GM23338 (cell line): ENCODE measurements around the gene GPR83. TPM values are rescaled to one million over a fixed set of nuclear protein-coding genes. Genes with fewer than 3 reads are reported as not detected.
A peak's percentile ranks its signal among the peaks of the same experiment; 100 is the strongest.

Source experiments
- ATAC-seq: fragments of 200-7000 bp; cut with Tn5 transposase; 3 replicates; pipeline ENCODE4 v1.9.1; 2020
- DNase-seq: peaks from one replicate; pipeline ENCODE4 v3.0.0-alpha.2; 2015; ENCODE audit warnings: low spot score
- H2AFZ ChIP-seq: fragments of 200-600 bp; sonication (generic); 2 replicates; pipeline ENCODE4 v1.8.0; 2016; ENCODE audit warnings: antibody characterized with exemption, mild to moderate bottlenecking, moderate library complexity
- H3F3A ChIP-seq: fragments of 200-600 bp; sonication (generic); replicated peaks from 2 replicates; pipeline ENCODE4 v1.8.0; 2017; ENCODE audit warnings: antibody characterized with exemption, mixed run types, low read depth
- H3K27ac ChIP-seq: fragments of 200-600 bp; sonication (generic); 2 replicates; pipeline ENCODE4 v1.6.1; 2016; ENCODE audit warnings: low read depth
- H3K27me3 ChIP-seq: fragments of 200-600 bp; sonication (generic); 2 replicates; pipeline ENCODE4 v1.8.0; 2016; ENCODE audit warnings: mild to moderate bottlenecking, mixed run types, moderate library complexity; ENCODE audit not compliant: insufficient read depth
- H3K36me3 ChIP-seq: fragments of 200-600 bp; sonication (generic); 2 replicates; pipeline ENCODE4 v1.8.0; 2016; ENCODE audit warnings: mild to moderate bottlenecking; ENCODE audit not compliant: insufficient read depth
- H3K4me1 ChIP-seq: fragments of 200-600 bp; sonication (generic); 2 replicates; pipeline ENCODE4 v1.8.0; 2016; ENCODE audit warnings: mild to moderate bottlenecking, moderate library complexity; ENCODE audit not compliant: insufficient read depth
- H3K4me2 ChIP-seq: fragments of 200-600 bp; sonication (generic); 2 replicates; pipeline ENCODE4 v1.7.1; 2017; ENCODE audit warnings: mixed run types
- H3K4me3 ChIP-seq: fragments of 200-600 bp; sonication (generic); 2 replicates; pipeline ENCODE4 v1.6.1; 2016; ENCODE audit warnings: mixed run types
- H3K79me2 ChIP-seq: fragments of 200-600 bp; sonication (generic); replicated peaks from 2 replicates; pipeline ENCODE4 v1.8.0; 2017; ENCODE audit warnings: mild to moderate bottlenecking; ENCODE audit not compliant: insufficient read depth
- H3K9me2 ChIP-seq: fragments of 200-600 bp; sonication (generic); 2 replicates; pipeline ENCODE4 v1.8.0; 2017; ENCODE audit not compliant: insufficient read depth
- H4K20me1 ChIP-seq: fragments of 200-600 bp; sonication (generic); replicated peaks from 2 replicates; pipeline ENCODE4 v1.8.0; 2017; ENCODE audit warnings: mild to moderate bottlenecking; ENCODE audit not compliant: insufficient read depth
- H3K27ac Mint-ChIP-seq: 2 replicates; pipeline ENCODE4 v1.8.0; 2020; ENCODE audit warnings: inconsistent platforms, mild to moderate bottlenecking, moderate library complexity, mixed read lengths
- H3K27me3 Mint-ChIP-seq: 3 replicates; pipeline ENCODE4 v1.8.0; 2022; ENCODE audit warnings: low read depth, mild to moderate bottlenecking, moderate library complexity, mixed read lengths, inconsistent platforms; ENCODE audit not compliant: insufficient read depth, poor library complexity
- H3K36me3 Mint-ChIP-seq: 3 replicates; pipeline ENCODE4 v1.8.0; 2021; ENCODE audit warnings: low read depth, mild to moderate bottlenecking, inconsistent platforms, moderate library complexity, mixed read lengths
- H3K4me1 Mint-ChIP-seq: 3 replicates; pipeline ENCODE4 v1.8.0; 2020; ENCODE audit warnings: mild to moderate bottlenecking, inconsistent platforms, mixed read lengths
- H3K4me3 Mint-ChIP-seq: 3 replicates; pipeline ENCODE4 v1.8.0; 2021; ENCODE audit warnings: moderate library complexity, mild to moderate bottlenecking, inconsistent platforms, mixed read lengths
- H3K9me3 Mint-ChIP-seq: 3 replicates; pipeline ENCODE4 v1.8.0; 2020; ENCODE audit warnings: moderate library complexity, mild to moderate bottlenecking, inconsistent platforms, mixed read lengths
- CREB1 ChIP-seq: fragments of 250-450 bp; sonication (Bioruptor Pico); IDR thresholded peaks from 2 replicates; pipeline ENCODE4 v1.5.0; 2020; ENCODE audit warnings: low read depth, mild to moderate bottlenecking, moderate library complexity
- CTCF ChIP-seq, 2 experiments: fragments of 200-600 bp in 1 of 2; sonication (generic) in 1 of 2; conservative IDR thresholded peaks; 2 replicates each; pipeline versions ENCODE4 v1.5.1 to v1.6.1; 2016 to 2017; ENCODE audit warnings: antibody characterized with exemption in 2 of 2, low read depth in 2 of 2, mild to moderate bottlenecking in 2 of 2, moderate library complexity in 1 of 2
- EZH2 ChIP-seq: fragments of 200-600 bp; sonication (generic); IDR thresholded peaks from one replicate; pipeline ENCODE4 v1.8.0; 2017; ENCODE audit warnings: antibody characterized with exemption, mild to moderate bottlenecking, low read depth; ENCODE audit not compliant: unreplicated experiment
- EZH2phosphoT487 ChIP-seq: fragments of 200-600 bp; sonication (generic); IDR thresholded peaks from one replicate; pipeline ENCODE4 v1.8.1; 2018; ENCODE audit warnings: antibody characterized with exemption; ENCODE audit not compliant: unreplicated experiment
- NANOG ChIP-seq: IDR thresholded peaks from 2 replicates; pipeline ENCODE4 v1.6.1; 2016; ENCODE audit warnings: antibody characterized with exemption, borderline replicate concordance
- POLR2AphosphoS5 ChIP-seq: IDR thresholded peaks from 2 replicates; pipeline ENCODE4 v1.6.1; 2016; ENCODE audit warnings: antibody characterized with exemption, low read depth
- STAT1 ChIP-seq: IDR thresholded peaks from one replicate; pipeline ENCODE4 v1.6.1; 2016; ENCODE audit warnings: antibody characterized with exemption; ENCODE audit not compliant: unreplicated experiment
- ZNF114 ChIP-seq: fragments of 250-450 bp; sonication (Bioruptor Pico); IDR thresholded peaks from 2 replicates; pipeline ENCODE4 v1.5.0; 2020; ENCODE audit warnings: mild to moderate bottlenecking, moderate library complexity
- ZNF462 ChIP-seq: fragments of 250-450 bp; sonication (Bioruptor Pico); IDR thresholded peaks from 2 replicates; pipeline ENCODE4 v1.5.0; 2020; ENCODE audit warnings: mild to moderate bottlenecking, moderate library complexity
- polyA plus RNA-seq: library from polyadenylated mRNA; unstranded; fragments of >200 nt; fragmentation: Nextera tagmentation; extraction: Ambion mirVana; gene quantifications from 2 replicates; pipeline ENCODE4 v1.2.1, GENCODE V29; 2016
- total RNA-seq: library from RNA; depleted of rRNA; stranded (reverse); fragments of >200 nt; shearing (Covaris generic); gene quantifications from 2 replicates; pipeline ENCODE4 v1.2.3, GENCODE V29; 2014

The GPR83 gene
- total and polyA plus RNA-seq, 2 experiments from 2014 or later = 0.17 to 0.18 TPM

- ATAC-seq (no peak), DNase-seq (no peak)
- Histone ChIP-seq H4K20me1 (no peaks in the 10 kb centered on the region), H3K4me3 (no peak overlapping the region), H3K79me2 (no peaks in the 10 kb centered on the region), H2AFZ (no peak overlapping the region), H3K36me3 (no peaks in the 10 kb centered on the region), H3K27ac (no peak overlapping the region), H3K4me2 (peak overlapping the region; percentile 92), H3K9me2 (no peaks in the 10 kb centered on the region), H3K4me1 (peaks cover 12% of the 10 kb centered on the region), H3K27me3 (peaks cover 39% of the 10 kb centered on the region), H3F3A (no peaks in the 10 kb centered on the region)
- Mint-ChIP-seq H3K4me3 (peak overlapping the region; percentile 66), H3K27ac (no peak overlapping the region), H3K4me1 (peaks cover 13% of the 10 kb centered on the region), H3K9me3 (peaks cover 6% of the 10 kb centered on the region; the same call in 2 of the 3 replicates), H3K36me3 (peaks cover 2% of the 10 kb centered on the region; the same call in 2 of the 3 replicates), H3K27me3 (peaks cover 38% of the 10 kb centered on the region)
- TF ChIP-seq ZNF114 (CRISPR knock-in tag) (no peak), STAT1 (no peak), CTCF (conservative IDR thresholded peaks at IDR 0.05; ENCODE audit: low read depth in 2 of 2) (no peak), ZNF462 (CRISPR knock-in tag) (no peak), EZH2 (no peak), EZH2phosphoT487 (no peak), NANOG (no peak), POLR2AphosphoS5 (no peak), CREB1 (no peak)
Observed at GRCh38 chr11:94402355-94402754, 1.1 kb upstream of the GPR83 start.
